Measurements from ENCODE around the gene TBX15.
"Not testable (repeated sequence)": the region's sequence is repeated elsewhere in the genome, so short reads cannot be mapped to it uniquely, and the experiment has no call there.

TBX15 gene

DNA sequence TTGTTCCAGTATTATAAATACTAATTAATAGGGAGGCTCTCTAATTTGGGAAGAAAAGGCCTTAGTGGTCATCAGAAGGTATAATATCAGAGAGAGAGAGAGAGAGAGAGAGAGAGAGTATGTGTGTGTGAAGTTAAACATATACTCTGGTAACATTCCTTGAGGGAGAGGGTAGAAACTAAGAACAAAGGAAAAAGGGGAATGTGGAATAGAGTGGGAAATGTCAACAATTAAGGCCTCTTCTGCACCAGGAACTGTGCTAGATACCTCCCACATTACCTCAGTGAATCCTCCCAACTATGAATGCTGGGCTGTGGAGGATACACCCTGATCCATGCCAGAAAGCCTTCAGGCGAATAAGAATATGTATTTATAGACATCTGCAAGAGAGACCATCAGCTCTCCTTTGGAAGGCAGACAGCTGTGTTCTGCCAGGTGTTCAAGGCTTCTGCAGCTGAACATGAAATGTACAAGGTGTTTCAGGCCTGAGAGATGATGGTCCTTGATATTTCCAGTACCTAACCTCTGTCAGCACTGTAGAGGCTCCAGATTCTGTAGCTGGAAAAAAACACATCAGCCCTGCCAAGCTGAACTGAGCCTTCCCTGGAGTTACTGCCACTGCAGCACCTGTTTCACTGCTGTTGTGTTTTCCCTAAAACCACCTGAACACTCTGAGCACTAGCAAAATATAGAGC, 29.1 kb downstream of the TBX15 start:
- no peak for DNase-seq (ENCODE audit: low read depth)

GRCh38 chr1:118958140-118958539, 30.0 kb downstream of the TBX15 start:
- DNase-seq (ENCODE audit: low read depth): no peak

DNA sequence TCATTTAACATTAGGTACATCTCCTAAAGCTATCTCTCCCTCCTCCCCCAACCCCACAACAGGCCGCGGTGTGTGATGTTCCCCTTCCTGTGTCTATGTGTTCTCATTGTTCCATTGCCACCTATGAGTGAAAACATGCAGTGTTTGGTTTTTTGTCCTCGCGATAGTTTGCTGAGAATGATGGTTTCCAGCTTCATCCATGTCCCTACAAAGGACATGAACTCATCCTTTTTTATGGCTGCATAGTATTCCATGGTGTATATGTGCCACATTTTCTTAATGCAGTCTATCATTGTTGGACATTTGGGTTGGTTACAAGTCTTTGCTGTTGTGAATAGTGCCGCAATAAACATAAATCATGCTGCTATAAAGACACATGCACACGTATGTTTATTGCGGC, 30.6 kb downstream of the TBX15 start:
- DNase-seq (ENCODE audit: low read depth): not testable (repeated sequence)

GRCh38 chr1:118954301-118954905, 33.7 kb downstream of the TBX15 start:
- no peak for DNase-seq (ENCODE audit: low read depth)

DNA sequence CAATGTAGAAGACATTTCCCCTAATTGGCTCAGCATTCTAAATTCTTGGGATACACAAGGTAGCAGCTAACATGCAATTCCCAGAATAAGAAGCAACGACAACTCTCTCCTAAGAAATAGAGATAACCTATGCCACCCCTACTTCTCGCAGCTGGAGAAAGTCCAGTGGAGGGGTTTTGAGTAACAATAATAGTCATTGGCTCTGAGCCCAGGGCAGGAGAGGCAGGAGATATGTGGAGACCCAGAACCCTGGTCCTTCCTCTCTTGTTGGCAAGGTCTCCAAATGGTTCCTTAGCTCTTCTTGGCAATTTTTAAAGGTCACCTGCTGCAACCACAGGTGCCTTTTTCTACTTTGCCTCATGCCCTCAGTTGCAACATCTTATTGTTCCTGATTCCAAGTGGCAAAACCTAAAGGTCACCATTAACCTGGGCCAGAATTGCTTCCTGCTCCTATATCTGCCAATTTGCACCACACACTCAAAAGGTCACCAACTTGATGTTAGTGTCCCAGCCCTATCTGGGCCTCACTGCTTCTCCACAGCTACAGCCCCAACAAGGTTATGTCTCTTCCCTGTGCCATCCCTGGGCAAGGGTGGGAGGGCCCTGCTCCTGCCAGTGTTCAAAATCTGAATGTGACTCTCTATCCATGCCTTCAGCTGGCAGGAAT, 36.7 kb downstream of the TBX15 start:
- DNase-seq (ENCODE audit: low read depth): no peak

GRCh38 chr1:118949315-118949714, 38.8 kb downstream of the TBX15 start:
- peak; percentile 91 for DNase-seq (ENCODE audit: low read depth)

DNA sequence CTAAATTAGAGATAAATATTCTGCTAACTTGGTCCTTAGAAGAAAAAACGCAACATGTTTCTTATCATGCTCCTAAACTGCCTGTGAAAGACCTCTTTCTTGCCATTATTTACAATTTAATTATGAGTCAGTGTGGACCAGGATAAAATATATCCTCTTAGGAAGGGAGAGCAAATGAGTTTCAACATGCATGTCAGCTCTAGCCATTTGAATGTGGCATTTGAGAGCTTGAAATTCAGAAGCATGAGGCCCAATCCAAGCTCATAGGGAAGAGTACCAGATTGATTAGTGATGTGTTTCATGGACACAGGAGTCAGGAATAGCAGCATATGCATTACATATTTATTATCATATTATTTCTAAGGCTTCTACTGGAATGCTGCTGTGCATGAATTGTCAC, 39.3 kb downstream of the TBX15 start:
- DNase-seq (ENCODE audit: low read depth): no peak

GRCh38 chr1:118948351-118948750, 39.8 kb downstream of the TBX15 start:
- no peak for DNase-seq (ENCODE audit: low read depth)

DNA sequence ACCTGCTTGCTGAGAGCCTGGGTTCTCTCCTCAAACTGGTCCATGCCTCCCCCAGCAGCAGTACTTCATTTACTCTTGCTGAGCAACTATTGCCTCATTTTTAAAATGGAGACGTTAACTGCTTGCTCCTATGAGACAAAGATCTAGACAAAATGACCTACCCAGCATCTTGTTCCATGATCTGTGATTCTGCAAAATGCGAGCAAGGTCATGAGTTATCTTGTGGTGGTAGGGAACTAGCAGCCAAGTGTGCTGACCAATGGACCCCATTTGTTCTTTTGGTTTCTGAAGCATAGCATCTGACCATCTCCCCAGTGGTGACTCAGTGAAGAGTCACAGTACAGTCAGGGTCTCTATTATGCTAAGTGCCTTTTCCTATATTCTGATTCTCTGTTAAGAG, 40.4 kb downstream of the TBX15 start:
- no peak for DNase-seq (ENCODE audit: low read depth)

DNA sequence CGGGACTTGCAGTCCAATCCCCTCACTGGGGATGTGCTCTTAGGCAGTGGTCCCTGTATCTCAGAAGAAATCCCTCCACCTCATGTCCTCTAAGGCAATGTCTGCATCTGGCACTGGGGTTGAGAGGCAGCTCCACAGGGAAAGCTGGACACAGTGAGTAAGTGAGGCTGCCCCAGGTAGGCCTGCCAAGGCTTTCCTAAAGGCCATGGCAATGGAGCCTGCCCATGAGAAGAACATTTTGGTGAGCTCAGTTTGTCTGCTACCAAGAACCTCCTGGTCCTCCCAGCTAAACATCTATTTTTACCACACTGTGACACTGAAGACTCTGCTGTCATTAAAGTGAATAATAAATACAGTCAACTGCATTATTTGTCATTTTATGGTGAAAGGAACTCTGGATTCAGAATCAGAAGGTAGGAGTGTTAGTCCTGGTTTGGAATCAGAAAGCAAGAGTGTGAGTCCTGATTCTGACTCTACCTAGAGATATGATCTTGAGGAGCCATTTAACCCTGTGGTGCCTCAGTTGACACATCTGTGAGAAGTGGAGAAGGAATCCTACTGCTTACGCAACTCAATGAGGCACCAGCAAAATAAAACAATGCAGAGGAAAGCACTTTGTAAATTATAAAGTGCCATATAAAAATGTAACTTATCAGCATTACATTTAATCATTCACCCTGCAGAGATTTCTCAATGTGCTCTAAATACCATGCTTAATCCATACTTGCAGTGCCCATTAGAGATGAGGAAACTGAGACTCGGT, 41.0 kb downstream of the TBX15 start:
- no peak for DNase-seq (ENCODE audit: low read depth)

DNA sequence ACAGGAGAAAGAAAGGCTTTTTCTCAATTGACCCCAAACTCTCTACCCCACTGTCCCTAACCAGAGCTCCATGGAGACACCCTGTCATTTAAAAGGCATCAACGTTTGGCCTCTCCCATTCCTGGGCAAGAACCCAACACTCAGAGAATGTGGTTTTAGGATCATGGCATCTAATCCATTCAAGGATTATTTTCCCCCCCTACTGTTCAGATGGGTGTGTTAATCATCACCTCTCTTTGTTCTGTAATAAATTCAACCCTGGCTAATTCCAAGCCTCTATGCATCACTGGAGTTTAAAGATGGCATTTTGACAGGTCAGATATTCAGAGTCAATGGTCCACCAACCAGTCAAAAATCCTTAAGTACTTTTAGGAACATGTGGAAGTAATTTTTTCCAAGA, 42.7 kb downstream of the TBX15 start:
- DNase-seq (ENCODE audit: low read depth): no peak

GRCh38 chr1:118944546-118944945, 43.6 kb downstream of the TBX15 start:
- DNase-seq (ENCODE audit: low read depth): no peak

DNA sequence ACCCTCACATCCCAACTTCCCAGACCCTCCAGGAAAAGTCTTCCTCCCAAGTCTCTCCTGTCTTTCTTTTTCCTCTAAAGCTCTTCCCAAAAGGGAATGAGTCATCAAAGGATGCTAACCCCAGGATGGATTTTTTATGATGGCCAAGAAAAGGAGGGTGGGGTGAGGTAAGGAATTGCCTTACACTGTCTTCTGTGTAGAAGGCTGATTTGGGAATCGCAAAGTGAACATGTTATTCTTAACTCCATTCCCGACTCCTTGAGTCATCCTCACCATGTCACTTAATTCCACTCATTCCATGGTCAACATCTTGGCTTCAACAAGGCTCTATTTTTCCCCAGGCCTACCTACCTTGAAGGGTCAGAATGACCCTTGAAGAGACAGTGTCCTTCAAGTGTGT, 44.0 kb downstream of the TBX15 start:
- DNase-seq (ENCODE audit: low read depth): no peak

DNA sequence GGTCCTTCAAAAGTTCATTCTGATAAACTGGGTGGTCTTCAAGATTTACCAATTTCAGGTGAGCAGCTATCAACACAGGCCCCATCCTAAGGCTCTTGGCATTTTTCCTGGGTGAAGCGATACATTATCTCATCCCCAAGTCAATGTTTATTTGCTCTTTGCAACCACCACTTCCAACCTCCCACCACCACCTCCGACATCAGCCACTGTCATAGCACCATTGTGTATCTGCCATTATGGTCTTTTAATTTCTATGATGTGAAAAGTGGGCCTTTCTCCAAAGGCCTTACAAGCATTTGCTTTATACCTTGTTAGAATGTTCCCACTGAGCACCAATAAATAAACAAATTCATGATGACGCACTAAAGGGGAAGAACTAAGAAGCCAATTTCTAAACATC, 47.2 kb downstream of the TBX15 start:
- no peak for DNase-seq (ENCODE audit: low read depth)

DNA sequence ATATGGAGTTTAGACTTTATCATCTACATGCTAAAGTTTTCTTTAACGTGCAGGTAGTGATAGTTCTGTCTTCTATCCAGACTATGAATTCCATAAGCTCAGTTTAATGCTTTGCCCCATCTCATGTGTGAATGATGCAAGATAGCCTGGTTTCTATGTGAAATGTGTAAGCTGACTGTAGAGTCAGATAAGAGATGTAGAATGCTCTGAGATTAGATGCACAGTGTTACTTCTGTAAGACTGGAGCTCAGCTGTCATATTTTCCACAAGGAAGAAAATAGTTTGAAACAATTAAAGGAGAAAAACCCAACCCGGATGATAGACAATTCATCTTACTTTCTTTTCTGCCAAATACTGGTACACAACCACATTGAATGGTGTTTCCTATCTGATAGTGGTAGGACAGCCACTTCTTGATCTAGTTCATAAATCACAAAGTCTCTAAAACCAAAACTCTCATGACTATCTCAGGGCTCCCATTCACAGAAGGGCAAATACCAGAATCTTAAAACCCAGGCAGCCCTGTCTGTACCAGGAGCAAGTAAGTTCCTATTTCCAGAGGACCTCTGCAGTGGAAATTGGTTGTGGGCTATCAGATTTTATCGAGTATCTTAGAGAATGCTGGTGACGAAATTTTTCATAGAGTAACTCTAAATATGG, 50.6 kb downstream of the TBX15 start:
- no peak for DNase-seq (ENCODE audit: low read depth)

- DNase-seq (ENCODE audit: low read depth): no peak
Observed at GRCh38 chr1:118934706-118935105, 53.4 kb downstream of the TBX15 start.

DNA sequence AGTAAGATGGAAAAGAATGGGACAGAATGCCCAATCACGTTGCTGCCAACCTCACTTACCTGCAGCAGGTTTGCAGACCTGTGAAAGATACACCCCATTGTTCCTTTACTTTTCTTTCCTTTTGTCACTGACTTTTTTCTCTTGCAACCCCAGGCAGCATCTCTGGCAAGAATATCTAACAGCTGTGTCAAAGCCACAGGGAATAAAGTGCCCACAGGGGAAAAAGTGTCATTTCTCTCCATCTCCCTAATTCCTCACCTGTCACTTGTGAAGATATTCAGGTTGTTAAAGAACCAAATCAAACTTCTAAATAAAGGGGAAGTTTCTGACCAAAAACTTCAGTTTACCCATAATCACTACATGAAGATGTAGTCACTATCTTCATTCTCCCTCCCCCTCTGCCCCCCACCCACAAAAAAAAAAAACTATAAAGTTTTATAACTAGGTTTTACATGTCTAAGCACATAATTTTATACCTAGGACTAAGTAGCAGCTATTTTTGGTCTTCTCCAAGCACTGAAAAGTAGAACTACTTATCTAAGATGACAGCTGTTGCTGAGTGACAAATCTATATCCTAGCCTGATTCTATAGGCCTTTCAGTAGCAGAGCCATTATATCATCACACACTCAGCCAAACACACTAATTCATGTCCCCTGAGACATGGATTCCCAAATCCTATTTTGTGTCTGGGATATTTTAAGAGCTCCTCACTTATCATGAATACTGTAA, 54.9 kb downstream of the TBX15 start:
- DNase-seq (ENCODE audit: low read depth): no peak

DNA sequence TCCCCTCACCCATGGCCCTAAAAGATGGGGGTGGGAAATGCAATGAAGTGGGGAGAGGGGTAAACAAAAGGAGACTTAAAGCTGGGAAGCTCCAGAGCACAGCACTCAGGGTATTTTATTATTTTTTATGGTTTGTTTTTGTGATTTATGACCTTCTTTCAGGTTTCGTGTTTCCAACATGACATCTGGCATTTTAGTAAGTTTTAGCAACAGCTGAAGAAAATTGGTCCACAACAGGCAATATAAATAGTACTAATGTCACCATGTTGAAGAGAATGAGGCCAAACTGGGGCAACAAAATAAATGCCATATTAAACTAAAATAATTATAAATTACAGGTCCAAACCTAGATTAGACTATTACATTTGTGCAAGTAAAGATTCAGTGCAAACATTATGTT, 56.3 kb downstream of the TBX15 start:
- no peak for DNase-seq (ENCODE audit: low read depth)

GRCh38 chr1:118928739-118929554, 59.2 kb downstream of the TBX15 start:
- no peak for DNase-seq (ENCODE audit: low read depth)

DNA sequence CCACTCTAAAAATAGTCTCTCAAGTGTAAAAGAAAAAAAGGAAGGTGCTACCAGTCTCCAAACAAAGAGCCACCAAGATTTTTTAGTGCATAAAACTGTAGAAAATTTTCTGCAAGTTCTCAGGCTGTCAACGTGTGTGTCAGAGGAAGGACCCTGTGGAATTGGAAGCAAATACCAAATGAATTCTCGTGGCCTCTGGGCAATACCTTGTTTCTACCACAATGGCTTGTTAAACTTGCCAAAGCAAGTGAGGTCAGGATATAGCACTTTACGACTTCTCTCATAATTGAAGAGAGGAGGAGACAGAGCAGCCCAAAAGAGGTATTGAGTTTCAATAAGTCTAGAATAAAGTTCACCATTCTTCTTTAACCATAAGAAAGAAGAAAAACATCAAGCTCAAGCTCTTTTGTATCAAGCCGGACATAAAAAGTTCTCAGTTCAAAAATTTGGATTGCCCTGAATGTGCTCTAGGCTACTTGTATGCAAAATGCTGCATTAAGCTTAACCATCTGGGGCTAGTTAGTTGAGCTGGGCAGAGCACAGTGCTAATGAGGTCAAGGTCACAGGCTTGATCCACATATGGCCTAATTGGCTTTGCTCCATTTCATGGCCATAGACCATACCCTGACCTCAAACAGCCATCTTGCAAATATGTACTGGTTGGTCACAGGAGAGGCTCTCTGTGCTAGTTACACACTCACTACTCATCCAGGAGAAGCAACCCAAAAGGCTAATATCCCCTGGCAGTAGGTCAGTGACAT, 60.5 kb downstream of the TBX15 start:
- DNase-seq (ENCODE audit: low read depth): no peak
